ENCODE results near the gene WWC1.

DNA sequence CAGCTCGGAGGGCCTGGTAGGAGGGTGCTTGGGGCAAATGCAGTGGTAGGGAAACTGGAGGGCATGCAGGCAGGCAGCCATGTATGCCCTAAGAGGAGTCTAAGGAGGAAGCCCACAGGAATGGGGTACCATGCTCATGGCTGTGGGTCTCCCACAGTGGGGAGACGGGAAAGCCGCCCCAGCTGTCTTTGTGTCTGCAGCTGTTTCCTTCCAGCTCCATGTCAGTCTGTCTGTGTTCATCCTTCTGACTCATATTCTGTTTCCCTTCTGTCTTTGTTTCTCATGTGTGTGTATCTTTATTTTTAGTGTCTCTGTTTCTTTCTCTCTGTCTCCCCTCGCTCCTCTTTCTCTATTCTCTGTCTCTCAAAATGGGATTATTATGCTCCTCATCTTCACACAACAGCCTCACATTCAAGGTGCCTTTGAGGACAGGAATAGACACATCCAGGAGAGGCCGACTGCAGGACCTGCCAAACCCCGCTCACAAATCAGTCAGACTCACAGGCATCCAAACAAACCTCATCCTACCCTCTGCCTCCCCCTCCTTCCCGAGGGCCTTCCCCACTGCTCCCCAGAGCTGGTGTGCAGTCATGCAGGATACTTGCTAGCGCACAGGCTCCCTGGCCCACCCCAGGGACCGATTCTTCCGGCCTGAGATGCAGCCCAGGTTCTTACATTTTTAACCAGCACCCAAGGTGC, 126.4 kb downstream of the WWC1 start:
- TF ChIP-seq, protein P1, sequence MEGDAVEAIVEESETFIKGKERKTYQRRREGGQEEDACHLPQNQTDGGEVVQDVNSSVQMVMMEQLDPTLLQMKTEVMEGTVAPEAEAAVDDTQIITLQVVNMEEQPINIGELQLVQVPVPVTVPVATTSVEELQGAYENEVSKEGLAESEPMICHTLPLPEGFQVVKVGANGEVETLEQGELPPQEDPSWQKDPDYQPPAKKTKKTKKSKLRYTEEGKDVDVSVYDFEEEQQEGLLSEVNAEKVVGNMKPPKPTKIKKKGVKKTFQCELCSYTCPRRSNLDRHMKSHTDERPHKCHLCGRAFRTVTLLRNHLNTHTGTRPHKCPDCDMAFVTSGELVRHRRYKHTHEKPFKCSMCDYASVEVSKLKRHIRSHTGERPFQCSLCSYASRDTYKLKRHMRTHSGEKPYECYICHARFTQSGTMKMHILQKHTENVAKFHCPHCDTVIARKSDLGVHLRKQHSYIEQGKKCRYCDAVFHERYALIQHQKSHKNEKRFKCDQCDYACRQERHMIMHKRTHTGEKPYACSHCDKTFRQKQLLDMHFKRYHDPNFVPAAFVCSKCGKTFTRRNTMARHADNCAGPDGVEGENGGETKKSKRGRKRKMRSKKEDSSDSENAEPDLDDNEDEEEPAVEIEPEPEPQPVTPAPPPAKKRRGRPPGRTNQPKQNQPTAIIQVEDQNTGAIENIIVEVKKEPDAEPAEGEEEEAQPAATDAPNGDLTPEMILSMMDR (conservative IDR thresholded peaks at IDR 0.05; ENCODE audit: low read length): no peak
- no peak for TF ChIP-seq EZH2phosphoT487 (IDR thresholded peaks at IDR 0.05; ENCODE audit: borderline replicate concordance, low read depth, low read length)
